ENCODE data around the gene PSMB3.

GRCh38 chr17:38719289-38719942, 33.1 kb upstream of the PSMB3 start:
- TF ChIP-seq CTCF (IDR thresholded peaks at IDR 0.05) (no peak), POLR2A (IDR thresholded peaks at IDR 0.05) (no peak)

Data from right lobe of liver (tissue), 4 donors.